Heart left ventricle (tissue), 16 donors: Measurements from ENCODE around the gene MRPS10. TPM values are rescaled to one million over a fixed set of nuclear protein-coding genes. Genes with fewer than 3 reads are reported as not detected.
A peak's percentile ranks its signal among the peaks of the same experiment; 100 is the strongest.

Experiments used
- ATAC-seq, 4 donors: fragments of 200-7000 bp; cut with Tn5 transposase; one replicate each; pipeline ENCODE4 v1.9.1; 2020 to 2022; ENCODE audit warnings: moderate library complexity in 4 of 4, mild to moderate bottlenecking in 3 of 4, moderate number of reproducible peaks in 1 of 4
- DNase-seq, 5 donors: peaks; one replicate each; pipeline ENCODE4 v3.0.0-alpha.2; 2020
- H3K27ac ChIP-seq, 12 donors: fragments of 200-600 bp; sonication (generic) in 4 of 12; one replicate each; pipeline versions ENCODE4 v1.5.0 to v1.8.0; 2016 to 2022; ENCODE audit warnings: mild to moderate bottlenecking in 2 of 12
- H3K27me3 ChIP-seq, 9 donors: fragments of 200-600 bp; sonication (generic) in 2 of 9; one replicate each; pipeline versions ENCODE4 v1.5.1 to v1.8.0; 2016 to 2022; ENCODE audit warnings: mild to moderate bottlenecking in 3 of 9
- H3K36me3 ChIP-seq, 9 donors: fragments of 200-600 bp; sonication (generic) in 2 of 9; one replicate each; pipeline versions ENCODE4 v1.5.0 to v1.8.0; 2018 to 2022; ENCODE audit warnings: mild to moderate bottlenecking in 2 of 9
- H3K4me1 ChIP-seq, 12 donors: fragments of 200-600 bp; sonication (generic) in 4 of 12; one replicate each; pipeline versions ENCODE4 v1.5.0 to v1.8.0; 2016 to 2022; ENCODE audit warnings: mild to moderate bottlenecking in 3 of 12
- H3K4me3 ChIP-seq, 12 donors: fragments of 200-600 bp; sonication (generic) in 4 of 12; one replicate each; pipeline versions ENCODE4 v1.5.0 to v1.8.0; 2017 to 2022; ENCODE audit warnings: mild to moderate bottlenecking in 9 of 12, moderate library complexity in 4 of 12
- H3K9me3 ChIP-seq, 12 donors: fragments of 200-600 bp; sonication (generic) in 4 of 12; one replicate each; pipeline versions ENCODE4 v1.5.0 to v1.8.0; 2016 to 2022; ENCODE audit warnings: mild to moderate bottlenecking in 1 of 12
- CTCF ChIP-seq, 12 donors: fragments of 200-600 bp; sonication (generic) in 4 of 12; IDR thresholded peaks; one replicate each; pipeline versions ENCODE4 v1.5.0 to v1.8.0; 2018 to 2022; ENCODE audit warnings: antibody characterized with exemption in 12 of 12, mild to moderate bottlenecking in 5 of 12
- POLR2A ChIP-seq, 2 donors: fragments of 450-650 bp; IDR thresholded peaks; one replicate each; pipeline ENCODE4 v1.6.1; 2017; ENCODE audit warnings: antibody characterized with exemption in 2 of 2, mild to moderate bottlenecking in 2 of 2, moderate library complexity in 2 of 2
- WGBS, 4 donors: extraction: QIAGEN DNeasy Blood & Tissue Kit in 2 of 4; methylation state at CpG; one replicate each; pipeline versions ENCODE4 v1.1.5 to v1.1.7; 2013 to 2018; 5-methylcytosine and 5-hydroxymethylcytosine counted together
- intact Hi-C, 10 donors: fragments of 100-400 bp; cut with DNase I; formaldehyde crosslinking; loops; one replicate each; pipeline versions ENCODE4 v1.11.1 to v1.14.2; 2022
- polyA plus RNA-seq, 2 donors: library from polyadenylated mRNA; stranded (reverse); fragments of 200-250 nt; gene quantifications; one replicate each; pipeline ENCODE4 v1.2.3, GENCODE V29; 2013
- total RNA-seq, 9 donors: library from RNA; depleted of rRNA in 2 of 9; stranded (reverse); fragments of >200 nt in 2 of 9; fragmentation: NEBNext Ultra II Directional in 3 of 9; extraction: Animal tissue kit (Norgen Biotek cat#: 25700) in 3 of 9; gene quantifications; one replicate each; pipeline versions ENCODE4 v1.1.0 to v1.2.4, GENCODE V29; 2016 to 2023
- donor health status: ischemic (EF 13 %, LVEDD 7.1; RV severe dilation, severe dysfunction).
- donor health status: healthy with polysubstance abuse.
- donor health status: DM: no; HTN: yes; CAD: no.
- donor health status: DM: no; HTN: no; CAD: no.
- donor health status: ischemic (EF 25% LVEDD 6.9; RV normal size, moderate dysfunction).
- donor health status: ischemic (EF 25% LVEDD 5.7; RV mildly dilated, moderate dysfunction).
- donor health status: healthy.
- donor health status: DM: yes; HTN: yes; CAD: no.
- donor health status: ischemic (EF 35%, LVEDD 5.7; RV mildly dilated, moderate dysfunction).
- donor health status: nonischemic (EF 11% LVEDD 7.7; RV severe dilation, severe dysfunction).
- donor health status: DM: yes; HTN: yes; CAD: no.
- donor health status: PGD.
- donor health status: ischemic (EF 29% LVEDD 5.4; RV normal size, mild dysfunction).
- donor health status: nonischemic (EF 23%, LVEDD 6.1; RV moderate dilation, normal function).

The MRPS10 gene
- total and polyA plus RNA-seq, 11 donors, result 36.9 to 73.5 (median 53.4) TPM

GRCh38 chr6:42159431-42160024 is 58.1 kb downstream of the MRPS10 start:
- Histone ChIP-seq H3K27me3 (no peaks in the 10 kb centered on the region), H3K9me3 (no peaks in the 10 kb centered on the region), H3K4me1 (peaks cover 0 to 4% (median 0%) of the 10 kb centered on the region in 12 donors), H3K36me3 (no peaks in the 10 kb centered on the region), H3K27ac (no peak overlapping the region), H3K4me3 (no peak overlapping the region)
- no peak for TF ChIP-seq CTCF (IDR thresholded peaks at IDR 0.05)
- no peak for TF ChIP-seq POLR2A (IDR thresholded peaks at IDR 0.05)
- no peak for DNase-seq
- WGBS, 4 donors, result 69 to 84% (median 77%) methylated on average over 4 of the region's 4 CpGs
- intact Hi-C loops, result loop anchor here in 1 of 10 donors (10.0 kb wide), 1 partner anchor 375 kb away; the partner anchor contains the start of genes PRICKLE4 and TOMM6
- no peak for ATAC-seq

GRCh38 chr6:42158631-42159030 is 59.0 kb downstream of the MRPS10 start:
- TF ChIP-seq POLR2A (IDR thresholded peaks at IDR 0.05) (no peak), CTCF (IDR thresholded peaks at IDR 0.05) (no peak)
- H3K9me3 ChIP-seq, result no peaks in the 10 kb centered on the region
- H3K27ac ChIP-seq, result no peak overlapping the region
- intact Hi-C loops, result no loop called here
- DNase-seq (no peak), ATAC-seq (no peak)
- WGBS, 4 donors, result 67 to 83% (median 68%) methylated on average over 2 of the region's 2 CpGs
- H3K36me3 ChIP-seq, result no peaks in the 10 kb centered on the region
- no peaks in the 10 kb centered on the region for H3K27me3 ChIP-seq
- peaks cover 0 to 4% (median 0%) of the 10 kb centered on the region in 12 donors for H3K4me1 ChIP-seq
- no peak overlapping the region for H3K4me3 ChIP-seq

GRCh38 chr6:42158011-42158410 is 59.6 kb downstream of the MRPS10 start:
- H3K27me3 ChIP-seq, result no peaks in the 10 kb centered on the region
- H3K4me3 ChIP-seq, result no peak overlapping the region
- TF ChIP-seq POLR2A (IDR thresholded peaks at IDR 0.05), result no peak
- no peak for TF ChIP-seq CTCF (IDR thresholded peaks at IDR 0.05)
- no peak overlapping the region for H3K27ac ChIP-seq
- H3K4me1 ChIP-seq, result peaks cover 0 to 4% (median 0%) of the 10 kb centered on the region in 12 donors
- H3K36me3 ChIP-seq, result no peaks in the 10 kb centered on the region
- WGBS, 4 donors, result 32 to 47% (median 45%) methylated on average over 2 of the region's 2 CpGs
- ATAC-seq, result peak; percentile 40 to 69 (median 57)
- peak in 1 of 5 donors; percentile 32 for DNase-seq
- intact Hi-C loops, result no loop called here
- no peaks in the 10 kb centered on the region for H3K9me3 ChIP-seq

Other genes starting within 250 kb of the MRPS10 start
- gene TAF8, start 167.3 kb downstream of the MRPS10 start, total RNA-seq, result 10 to 100 TPM; 24.4 to 38.7 (median 28.4) TPM
- 10 to 100 TPM; 18.5 to 24.7 TPM for gene TAF8, start 167.3 kb downstream of the MRPS10 start, polyA plus RNA-seq
- gene C6orf132, start 75.2 kb downstream of the MRPS10 start, total RNA-seq, result 1 to 10 TPM; 1.8 to 5.7 (median 2.2) TPM
- 1 to 10 TPM in 1 of 2 donors, under 1 TPM in 1; 0.30 to 3.0 TPM for gene C6orf132, start 75.2 kb downstream of the MRPS10 start, polyA plus RNA-seq
- under 1 TPM in 3 of 9 donors, not detected in 6; 0.13 to 0.28 (median 0.19) TPM for gene GUCA1A, start 44.5 kb downstream of the MRPS10 start, total RNA-seq
- not detected for gene GUCA1A, start 44.5 kb downstream of the MRPS10 start, polyA plus RNA-seq
- 1 to 10 TPM in 6 of 9 donors, under 1 TPM in 1, not detected in 2; 0.37 to 2.4 (median 1.5) TPM for gene GUCA1B, start 22.9 kb downstream of the MRPS10 start, total RNA-seq
- gene GUCA1B, start 22.9 kb downstream of the MRPS10 start, polyA plus RNA-seq, result under 1 TPM; 0.15 to 0.18 TPM
- 1 to 10 TPM in 8 of 9 donors, under 1 TPM in 1; 0.53 to 4.5 (median 1.7) TPM for gene TRERF1, start 234.1 kb upstream of the MRPS10 start, total RNA-seq
- 1 to 10 TPM; 1.0 to 1.2 TPM for gene TRERF1, start 234.1 kb upstream of the MRPS10 start, polyA plus RNA-seq